BLaER1 treated with 17β-estradiol and CSF1 and Interleukin-3, amounts not matched to agents 10 nM and 100 nM (cell line): Measurements from ENCODE around the gene LIMK2.
A peak's percentile ranks its signal among the peaks of the same experiment; 100 is the strongest.
"Not testable (repeated sequence)": the region's sequence is repeated elsewhere in the genome, so short reads cannot be mapped to it uniquely, and the experiment has no call there.

Experiments
- H3K27ac ChIP-seq, 11 experiments: shearing (Covaris generic); formaldehyde crosslinking; 2 replicates each; pipeline ENCODE4 v1.8.1; 2022
- H3K27me3 ChIP-seq, 11 experiments: shearing (Covaris generic); formaldehyde crosslinking; 2 replicates each; pipeline ENCODE4 v1.8.1; 2022
- H3K36me3 ChIP-seq, 11 experiments: shearing (Covaris generic); formaldehyde crosslinking; 2 replicates each; pipeline ENCODE4 v1.8.1; 2022
- H3K4me1 ChIP-seq, 10 experiments: shearing (Covaris generic); formaldehyde crosslinking; 2 replicates each; pipeline ENCODE4 v1.8.1; 2022
- H3K4me2 ChIP-seq, 11 experiments: shearing (Covaris generic); formaldehyde crosslinking; 2 replicates each; pipeline ENCODE4 v1.8.1; 2022
- H3K4me3 ChIP-seq, 10 experiments: shearing (Covaris generic); formaldehyde crosslinking; 2 replicates each; pipeline ENCODE4 v1.8.1; 2022
- H3K9ac ChIP-seq, 11 experiments: shearing (Covaris generic); formaldehyde crosslinking; 2 replicates each; pipeline ENCODE4 v1.8.1; 2022
- H3K9me3 ChIP-seq, 11 experiments: shearing (Covaris generic); formaldehyde crosslinking; replicated peaks in 1 of 11; 2 replicates each; pipeline ENCODE4 v1.8.1; 2022
- H4K20me1 ChIP-seq, 11 experiments: shearing (Covaris generic); formaldehyde crosslinking; 2 replicates each; pipeline ENCODE4 v1.8.1; 2022
- Cebpa-rat ChIP-seq, 11 experiments: shearing (Covaris generic); IDR thresholded peaks; 2 replicates each; pipeline ENCODE4 v1.8.1; 2022

The LIMK2 gene

GRCh38 chr22:31222736-31223135, 10.6 kb downstream of the LIMK2 start:
- Histone ChIP-seq H3K9ac (peak overlapping the region in 7 of 11 experiments; percentile 14 to 70 (median 51); a peak in 11 of 22 replicates), H3K9me3 (no peaks in the 10 kb centered on the region), H3K4me2 (peak overlapping the region in 10 of 11 experiments; percentile 30 to 97 (median 94); a peak in 20 of 22 replicates), H3K36me3 (peaks cover 23 to 82% (median 57%) of the 10 kb centered on the region in 11 experiments), H3K27ac (peak overlapping the region; percentile 51 to 97 (median 85); a peak in 21 of 22 replicates), H4K20me1 (peaks cover 0 to 13% (median 0%) of the 10 kb centered on the region in 11 experiments; a peak in 4 of 22 replicates), H3K4me3 (0 out of 20 replicates have a peak overlapping the region, but pooled peaks of 1 of the 10 experiments have one; percentile 26), H3K27me3 (no peaks in the 10 kb centered on the region), H3K4me1 (peaks cover 55 to 100% (median 80%) of the 10 kb centered on the region in 10 experiments)
- TF ChIP-seq Cebpa-rat (IDR thresholded peaks at IDR 0.05): no peak

GRCh38 chr22:31223786-31224191, 11.7 kb downstream of the LIMK2 start:
- Histone ChIP-seq H3K27me3 (no peaks in the 10 kb centered on the region), H3K27ac (peak overlapping the region; percentile 2 to 97 (median 85); a peak in 20 of 22 replicates)
- no peak; a peak in 2 of 22 replicates for TF ChIP-seq Cebpa-rat (IDR thresholded peaks at IDR 0.05)

GRCh38 chr22:31224691-31225090, 12.6 kb downstream of the LIMK2 start:
- H3K9ac ChIP-seq, H3K9me3 ChIP-seq, H3K4me3 ChIP-seq, H3K27me3 ChIP-seq: not testable (repeated sequence)
- Histone ChIP-seq H3K36me3 (peaks cover 29 to 85% (median 63%) of the 10 kb centered on the region in 11 experiments), H3K4me2 (peak overlapping the region in 5 of 11 experiments; percentile 93 to 97 (median 95); a peak in 8 of 22 replicates), H3K27ac (peak overlapping the region in 6 of 11 experiments; percentile 81 to 97 (median 87); a peak in 8 of 22 replicates), H3K4me1 (peaks cover 55 to 100% (median 80%) of the 10 kb centered on the region in 10 experiments), H4K20me1 (peaks cover 0 to 13% (median 0%) of the 10 kb centered on the region in 11 experiments; a peak in 4 of 22 replicates)

More at GRCh38 chr22:31223786-31224191, 11.7 kb downstream of the LIMK2 start:
- Histone ChIP-seq H3K4me1 (peaks cover 51 to 100% (median 80%) of the 10 kb centered on the region in 10 experiments), H4K20me1 (peaks cover 0 to 13% (median 0%) of the 10 kb centered on the region in 11 experiments; a peak in 4 of 22 replicates), H3K9ac (peak overlapping the region in 5 of 11 experiments; percentile 6 to 48 (median 16); a peak in 7 of 22 replicates), H3K4me3 (no peak overlapping the region), H3K9me3 (no peaks in the 10 kb centered on the region), H3K4me2 (peak overlapping the region in 10 of 11 experiments; percentile 22 to 97 (median 94); a peak in 19 of 22 replicates), H3K36me3 (peaks cover 29 to 85% (median 65%) of the 10 kb centered on the region in 11 experiments)

- H3K27ac ChIP-seq: peak overlapping the region in 10 of 11 experiments; percentile 3 to 88 (median 84); a peak in 9 of 22 replicates
- H3K9me3 ChIP-seq: no peaks in the 10 kb centered on the region
- peaks cover 33 to 86% (median 62%) of the 10 kb centered on the region in 11 experiments for H3K36me3 ChIP-seq
- H3K4me3 ChIP-seq: no peak overlapping the region
- TF ChIP-seq Cebpa-rat (IDR thresholded peaks at IDR 0.05): no peak
- peaks cover 0 to 13% (median 0%) of the 10 kb centered on the region in 11 experiments; a peak in 4 of 22 replicates for H4K20me1 ChIP-seq
- peaks cover 57 to 100% (median 80%) of the 10 kb centered on the region in 10 experiments for H3K4me1 ChIP-seq
- H3K27me3 ChIP-seq: no peaks in the 10 kb centered on the region
- H3K9ac ChIP-seq: no peak overlapping the region; a peak in 1 of 22 replicates
- peak overlapping the region in 3 of 11 experiments; percentile 2 to 94 (median 87); a peak in 4 of 22 replicates for H3K4me2 ChIP-seq
Measured at GRCh38 chr22:31227186-31227585, 15.1 kb downstream of the LIMK2 start.

GRCh38 chr22:31229402-31230079, 17.4 kb downstream of the LIMK2 start:
- H3K4me1 ChIP-seq: peaks cover 61 to 100% (median 80%) of the 10 kb centered on the region in 10 experiments
- H4K20me1 ChIP-seq: peaks cover 0 to 12% (median 0%) of the 10 kb centered on the region in 11 experiments; a peak in 3 of 22 replicates
- H3K27ac ChIP-seq: peak overlapping the region; percentile 77 to 88 (median 86)
- no peaks in the 10 kb centered on the region for H3K9me3 ChIP-seq
- H3K9ac ChIP-seq: peak overlapping the region; percentile 67 to 79 (median 73); a peak in 20 of 22 replicates
- H3K27me3 ChIP-seq: no peaks in the 10 kb centered on the region
- H3K36me3 ChIP-seq: peaks cover 33 to 87% (median 66%) of the 10 kb centered on the region in 11 experiments
- H3K4me3 ChIP-seq: peak overlapping the region in 5 of 10 experiments; percentile 2 to 46 (median 36); a peak in 8 of 20 replicates
- H3K4me2 ChIP-seq: peak overlapping the region; percentile 52 to 94 (median 87)
- no peak for TF ChIP-seq Cebpa-rat (IDR thresholded peaks at IDR 0.05)

GRCh38 chr22:31230155-31230870, 18.2 kb downstream of the LIMK2 start:
- Histone ChIP-seq H3K27ac (peak overlapping the region; percentile 77 to 88 (median 86)), H4K20me1 (peaks cover 0 to 12% (median 0%) of the 10 kb centered on the region in 11 experiments; a peak in 3 of 22 replicates), H3K9ac (peak overlapping the region; percentile 67 to 79 (median 73)), H3K27me3 (no peaks in the 10 kb centered on the region), H3K9me3 (no peaks in the 10 kb centered on the region), H3K4me3 (peak overlapping the region in 7 of 10 experiments; percentile 1 to 48 (median 36); a peak in 13 of 20 replicates), H3K36me3 (peaks cover 32 to 79% (median 59%) of the 10 kb centered on the region in 11 experiments), H3K4me1 (peaks cover 68 to 100% (median 83%) of the 10 kb centered on the region in 10 experiments), H3K4me2 (peak overlapping the region; percentile 52 to 94 (median 87))
- TF ChIP-seq Cebpa-rat (IDR thresholded peaks at IDR 0.05): peak in 8 of 11 experiments; percentile 37 to 74 (median 54); a peak in 7 of 22 replicates

GRCh38 chr22:31230871-31231621, 18.9 kb downstream of the LIMK2 start:
- peak overlapping the region; percentile 52 to 94 (median 87) for H3K4me2 ChIP-seq
- H3K27ac ChIP-seq: peak overlapping the region; percentile 77 to 88 (median 86)
- peak overlapping the region in 5 of 10 experiments; percentile 1 to 48 (median 37); a peak in 5 of 20 replicates for H3K4me3 ChIP-seq

More at GRCh38 chr22:31230871-31231621, 18.9 kb downstream of the LIMK2 start:
- peaks cover 76 to 100% (median 88%) of the 10 kb centered on the region in 10 experiments for H3K4me1 ChIP-seq
- H3K9ac ChIP-seq: peak overlapping the region; percentile 67 to 79 (median 73); a peak in 21 of 22 replicates
- H4K20me1 ChIP-seq: peaks cover 0 to 5% (median 0%) of the 10 kb centered on the region in 11 experiments; a peak in 2 of 22 replicates
- H3K9me3 ChIP-seq: no peaks in the 10 kb centered on the region
- H3K27me3 ChIP-seq: no peaks in the 10 kb centered on the region
- H3K36me3 ChIP-seq: peaks cover 24 to 77% (median 55%) of the 10 kb centered on the region in 11 experiments
- peak in 1 of 11 experiments; percentile 6; a peak in 1 of 22 replicates for TF ChIP-seq Cebpa-rat (IDR thresholded peaks at IDR 0.05)
